AML-193 (cell line): ENCODE data around the gene HOXC5.

Experiments
- DNase-seq, 2 experiments: peaks; one replicate each; lab custom pipeline; 2025; lab: John Stamatoyannopoulos, UW

The HOXC5 gene

GRCh38 chr12:53995378-53996239, 37.2 kb upstream of the HOXC5 start:
- DNase-seq, result peak; percentile 52 to 57

GRCh38 chr12:53996240-53997203, 36.3 kb upstream of the HOXC5 start:
- no peak for DNase-seq

GRCh38 chr12:53997204-53998109, 35.4 kb upstream of the HOXC5 start:
- no peak for DNase-seq

GRCh38 chr12:53998110-53998899, 34.5 kb upstream of the HOXC5 start:
- DNase-seq, result no peak

GRCh38 chr12:53998900-53999236, 34.0 kb upstream of the HOXC5 start:
- DNase-seq, result no peak

GRCh38 chr12:53999559-54000115, 33.2 kb upstream of the HOXC5 start:
- DNase-seq, result no peak

- no peak for DNase-seq
Observed at GRCh38 chr12:54000116-54001114, 32.4 kb upstream of the HOXC5 start, which contains the start of gene HOXC9. Gene HOXC9, plus strand, starts transcription at chr12:54000161. Its CDS starts 28 bp downstream, at chr12:54000189.

GRCh38 chr12:54001283-54002187, 31.3 kb upstream of the HOXC5 start:
- DNase-seq, result no peak

GRCh38 chr12:54002278-54002914, 30.5 kb upstream of the HOXC5 start:
- no peak for DNase-seq

- no peak for DNase-seq
Observed at GRCh38 chr12:54002915-54003389, 29.9 kb upstream of the HOXC5 start.

GRCh38 chr12:54003625-54004024, 29.2 kb upstream of the HOXC5 start:
- no peak for DNase-seq

GRCh38 chr12:54004063-54004840, 28.6 kb upstream of the HOXC5 start:
- DNase-seq, result no peak

GRCh38 chr12:54004841-54005530, 27.9 kb upstream of the HOXC5 start:
- no peak for DNase-seq

GRCh38 chr12:54005531-54005852, 27.4 kb upstream of the HOXC5 start:
- DNase-seq, result no peak

GRCh38 chr12:54005853-54006558, 26.8 kb upstream of the HOXC5 start:
- DNase-seq, result peak; percentile 63 to 75
